Measurements from ENCODE around the gene IGF2BP2.

GRCh38 chr3:185852635-185853034, 27.8 kb upstream of the IGF2BP2 start:
- TF ChIP-seq RARB (CRISPR knock-in tag; IDR thresholded peaks at IDR 0.05) (no peak), ZNF8 (CRISPR knock-in tag; IDR thresholded peaks at IDR 0.05) (no peak), ESRRG (CRISPR knock-in tag; IDR thresholded peaks at IDR 0.05) (no peak), PATZ1 (CRISPR knock-in tag; IDR thresholded peaks at IDR 0.05; ENCODE audit: borderline replicate concordance) (no peak), ZFP3 (CRISPR knock-in tag; IDR thresholded peaks at IDR 0.05) (no peak)

All from SK-N-SH treated with all-trans-retinoic acid at 6 μM for 48 hours (cell line).